Activated CD4-positive, alpha-beta T cell treated with anti-CD3 and anti-CD28 coated beads for 24 hours (primary cell): ENCODE measurements around the gene TMEM217.
"Not testable (repeated sequence)": the region's sequence is repeated elsewhere in the genome, so short reads cannot be mapped to it uniquely, and the experiment has no call there.

ENCODE experiments used
- DNase-seq, 2 donors: peaks; one replicate each; pipeline ENCODE4 v3.0.0-alpha.2; 2020; ENCODE audit warnings: low read depth in 2 of 2

The TMEM217 gene

DNA sequence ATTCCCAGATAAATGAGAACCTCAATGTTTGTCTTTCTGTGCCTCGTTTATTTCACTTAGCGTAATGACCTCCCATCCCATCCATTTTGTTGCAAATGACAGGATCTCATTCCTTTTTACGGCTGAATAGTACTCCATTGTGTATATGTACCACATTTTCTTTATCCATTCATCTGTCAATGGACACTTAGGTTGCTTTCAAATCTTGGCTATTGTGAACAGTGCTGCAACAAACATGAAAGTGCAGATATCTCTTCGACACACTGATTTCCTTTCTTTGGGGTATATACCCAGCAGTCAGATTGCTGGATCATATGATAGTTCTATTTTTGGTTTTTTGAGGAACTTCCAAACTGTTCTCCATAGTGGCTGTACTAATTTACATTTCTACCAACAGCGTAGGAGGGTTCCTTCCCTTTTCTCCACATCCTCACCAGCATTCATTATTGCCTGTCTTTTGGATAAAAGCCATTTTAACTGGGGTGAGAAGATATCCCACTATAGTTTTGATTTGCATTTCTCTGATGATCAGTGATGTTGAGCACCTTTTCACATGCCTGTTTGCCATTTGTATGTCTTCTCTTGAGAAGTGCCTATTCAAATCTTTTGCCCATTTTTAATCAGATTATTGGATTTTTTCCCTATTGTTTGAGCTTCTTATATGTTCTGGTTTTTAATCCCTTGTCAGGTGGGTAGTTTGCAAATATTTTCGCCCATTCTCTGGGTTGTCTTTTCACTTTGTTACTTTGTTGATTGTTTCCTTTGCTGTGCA, 71.8 kb downstream of the TMEM217 start:
- DNase-seq = not testable (repeated sequence)

DNA sequence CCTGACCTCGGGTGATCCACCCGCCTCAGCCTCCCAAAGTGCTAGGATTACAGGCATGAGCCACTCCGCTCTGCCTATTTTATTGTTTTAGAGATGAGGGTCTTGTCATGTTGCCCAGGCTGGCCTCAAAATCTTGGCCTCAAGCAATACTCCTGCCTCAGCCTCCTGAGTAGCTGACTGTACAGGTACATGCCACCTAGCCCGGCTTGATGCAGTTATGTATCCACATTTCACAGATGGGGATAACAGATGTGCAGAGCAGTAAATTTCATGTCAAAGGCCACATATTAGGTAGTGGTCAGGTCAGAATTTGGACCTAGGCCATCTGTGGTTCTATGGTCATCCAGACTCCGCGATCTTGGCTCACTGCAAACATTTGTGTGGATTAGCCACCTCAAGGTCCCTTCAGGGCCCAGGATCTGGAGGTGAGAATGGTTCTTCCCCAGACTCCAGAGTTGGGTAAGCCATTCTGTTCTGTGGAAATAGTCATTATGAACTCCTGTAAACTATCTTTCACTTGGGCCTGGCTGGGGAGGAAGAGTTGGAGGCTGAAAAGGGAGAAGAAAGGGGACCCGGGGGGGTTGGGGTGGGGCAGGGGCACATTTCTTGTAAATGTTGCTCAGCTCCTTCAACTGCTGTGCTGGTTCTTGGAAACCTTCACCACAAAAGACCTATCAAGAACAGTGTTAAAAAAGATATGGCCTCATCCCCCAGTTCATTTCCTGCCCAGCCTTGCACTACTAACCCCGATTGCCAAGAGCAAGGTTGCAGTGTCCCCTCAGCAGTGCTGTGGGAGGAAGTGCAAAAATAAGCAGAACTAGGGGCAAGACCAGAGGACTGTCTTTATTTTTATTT, 75.0 kb downstream of the TMEM217 start:
- no peak for DNase-seq

DNA sequence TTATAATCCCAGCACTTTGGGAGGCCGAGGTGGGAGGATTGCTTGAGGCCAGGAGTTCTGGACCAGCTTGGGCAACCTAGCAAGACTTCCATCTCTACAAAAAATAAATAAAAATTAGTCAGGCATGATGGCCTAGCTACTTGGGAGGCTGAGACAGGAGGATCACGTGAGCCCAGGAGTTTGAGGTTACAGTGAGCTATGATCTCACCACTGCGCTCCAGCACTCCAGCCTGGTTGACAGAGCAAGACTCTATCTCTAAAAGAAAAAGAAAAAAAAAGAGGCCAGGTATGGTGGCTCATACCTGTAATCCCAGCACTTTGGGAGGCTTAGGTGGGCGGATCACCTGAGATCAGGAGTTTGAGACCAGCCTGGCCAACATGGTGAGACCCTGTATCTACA, 77.3 kb downstream of the TMEM217 start:
- not testable (repeated sequence) for DNase-seq

DNA sequence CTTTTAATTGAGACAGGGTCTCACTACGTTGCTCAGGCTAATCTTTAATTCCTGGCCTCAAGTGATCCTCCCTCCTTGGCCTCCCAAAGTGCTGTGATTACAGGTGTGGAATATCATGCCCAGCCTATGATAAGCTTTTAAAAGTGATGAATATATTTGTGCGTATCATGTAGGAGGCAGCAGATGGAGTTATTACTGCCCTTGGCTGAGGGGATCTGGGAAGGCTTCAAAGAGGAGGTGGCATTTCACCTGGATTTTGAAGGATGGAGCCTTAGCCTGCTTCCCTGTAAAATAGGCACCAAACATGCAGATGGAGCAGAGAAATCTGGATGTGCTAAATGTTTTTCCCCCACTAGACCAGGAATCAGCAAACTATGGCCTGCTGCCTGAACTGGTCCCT, 77.9 kb downstream of the TMEM217 start:
- no peak for DNase-seq

DNA sequence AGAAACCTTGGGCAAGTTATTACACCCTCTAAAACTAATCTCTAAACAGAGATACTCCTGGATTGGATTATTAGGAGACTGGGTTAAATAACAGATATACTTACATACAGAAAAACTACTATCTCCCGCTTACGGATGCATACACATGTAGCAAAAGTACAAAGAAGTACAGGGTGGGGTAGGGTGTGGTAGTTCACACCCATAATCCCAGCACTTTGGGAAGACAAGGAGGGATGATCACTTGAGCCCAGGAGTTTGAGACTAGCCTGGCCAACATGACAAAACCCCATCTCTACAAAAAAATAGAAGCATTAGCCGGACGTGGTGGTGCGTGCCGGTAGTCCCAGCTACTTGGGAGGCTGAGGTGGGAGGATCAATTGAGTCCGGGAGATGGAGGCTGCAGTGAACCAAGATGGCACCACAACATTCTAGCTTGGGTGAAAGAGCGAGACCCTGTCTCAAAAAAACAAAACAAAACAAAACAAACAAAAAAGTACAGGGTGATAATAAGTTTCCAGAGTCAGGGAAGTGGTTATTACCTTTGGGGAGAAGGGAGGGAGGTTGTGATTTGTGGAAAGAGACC, 79.9 kb downstream of the TMEM217 start:
- DNase-seq = no peak

DNA sequence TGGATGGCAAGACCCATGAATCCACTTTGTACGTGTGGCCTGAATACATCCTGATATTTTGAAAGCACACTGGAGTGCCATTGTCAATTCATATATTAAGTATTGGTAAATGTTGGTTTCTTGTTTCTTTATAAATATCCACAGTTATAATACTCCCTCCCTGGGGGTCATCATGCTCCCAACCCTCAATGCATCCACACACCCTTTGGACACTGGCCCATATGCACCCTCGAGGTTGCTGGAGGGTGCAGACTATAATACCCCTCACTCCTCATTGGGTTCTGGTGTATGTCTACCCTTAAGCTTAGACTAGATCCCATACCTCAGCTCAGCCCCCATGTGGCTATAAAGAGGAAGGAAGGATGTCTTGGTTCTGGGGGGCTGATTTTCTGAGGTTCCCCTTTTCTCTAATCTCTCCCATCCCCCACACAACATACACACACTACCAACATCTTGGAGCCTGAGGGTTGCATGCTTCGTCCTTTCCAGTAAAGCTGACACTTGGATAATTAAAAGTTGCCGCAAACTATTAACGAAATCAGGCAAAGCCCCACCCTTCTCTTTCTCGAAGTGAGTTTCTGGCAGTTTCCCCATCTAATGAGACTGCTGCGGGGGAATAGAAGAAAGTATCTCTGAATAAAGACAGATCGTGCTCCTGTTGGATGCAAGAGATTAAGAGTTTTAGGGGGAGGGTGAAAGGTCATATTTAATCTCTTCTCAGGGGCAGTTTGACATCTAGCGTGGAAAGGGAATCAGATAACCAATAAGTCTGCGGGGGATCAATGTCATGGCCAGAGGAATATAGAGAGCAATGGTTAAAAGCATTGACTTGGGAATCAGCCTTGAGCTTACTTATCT, 80.6 kb downstream of the TMEM217 start:
- DNase-seq = no peak

DNA sequence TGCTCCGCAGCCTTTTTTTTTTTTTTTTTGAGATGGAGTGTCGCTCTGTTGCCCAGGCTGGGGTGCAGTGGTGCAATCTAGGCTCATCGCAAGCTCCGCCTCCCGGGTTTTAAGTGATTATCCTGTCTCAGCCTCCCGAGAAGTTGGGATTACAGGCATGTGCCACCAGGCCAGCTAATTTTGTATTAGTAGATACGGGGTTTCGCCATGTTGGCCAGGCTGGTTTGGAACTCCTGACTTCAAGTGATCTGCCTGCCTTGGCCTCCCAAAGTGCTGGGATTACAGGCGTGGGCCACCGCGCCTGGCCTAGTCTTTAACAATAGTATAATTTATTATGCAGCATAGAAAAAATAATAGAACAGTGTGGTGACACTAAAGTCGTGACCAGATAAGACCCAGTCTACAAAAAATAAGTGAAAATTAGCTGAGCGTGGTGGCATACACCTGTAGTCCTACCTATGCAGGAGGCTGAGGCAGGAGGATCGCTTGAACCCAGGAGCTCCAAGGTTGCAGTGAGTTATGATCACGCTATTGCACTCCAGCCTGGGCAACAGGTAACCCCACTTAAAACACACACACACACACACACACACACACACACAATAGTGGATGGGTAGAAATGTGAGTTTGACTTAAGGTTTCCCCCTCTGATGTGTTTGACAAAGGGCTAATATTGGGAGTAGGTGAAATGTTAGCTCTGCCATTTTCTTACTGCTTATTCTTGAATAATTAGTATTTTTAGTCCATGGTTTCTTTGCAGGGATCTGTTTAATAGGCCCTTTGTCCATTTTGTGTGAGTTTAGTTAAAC, 81.5 kb downstream of the TMEM217 start:
- DNase-seq = no peak

DNA sequence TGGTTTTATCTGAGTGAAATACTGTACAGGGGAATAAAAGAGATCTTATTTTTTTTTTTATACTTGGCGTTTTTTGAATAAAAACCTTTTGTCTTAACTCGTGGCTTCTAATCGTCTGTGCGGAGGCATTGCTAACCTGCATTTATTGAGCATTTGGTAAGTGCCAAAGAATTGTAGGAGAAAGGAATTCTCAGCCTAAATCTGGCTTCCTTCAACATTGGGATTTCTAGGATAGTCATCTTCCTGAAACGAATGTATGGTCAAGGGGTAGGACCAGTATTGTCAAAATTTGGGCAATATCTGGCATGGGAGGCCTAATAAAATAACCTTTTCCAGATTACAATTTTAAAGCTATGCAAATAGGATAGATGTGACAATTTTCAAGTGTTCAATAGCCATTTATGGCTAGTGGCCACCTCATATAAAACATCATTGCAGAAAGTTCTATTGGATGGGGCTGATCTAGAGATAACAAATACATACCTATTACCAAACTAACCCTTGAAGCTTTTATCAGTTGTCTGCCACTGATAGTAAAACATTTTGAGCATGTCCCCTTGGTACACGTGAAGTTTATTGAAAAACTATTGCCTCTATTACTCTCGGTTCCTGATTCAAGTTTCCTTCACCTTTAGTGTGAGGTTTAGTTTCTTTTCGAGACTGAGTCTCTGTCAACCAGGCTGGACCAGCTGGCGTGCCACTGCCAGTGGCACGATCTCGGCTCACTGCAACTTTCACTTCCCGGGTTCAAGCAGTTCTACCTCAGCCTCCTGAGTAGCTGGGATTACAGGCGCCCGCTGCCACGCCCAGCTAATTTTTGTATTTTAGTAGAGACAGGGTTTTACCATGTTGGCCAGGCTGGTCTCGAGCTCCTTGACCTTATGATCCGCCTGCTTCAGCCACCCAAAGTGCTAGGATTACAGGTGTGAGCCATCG, 82.3 kb downstream of the TMEM217 start:
- no peak for DNase-seq

DNA sequence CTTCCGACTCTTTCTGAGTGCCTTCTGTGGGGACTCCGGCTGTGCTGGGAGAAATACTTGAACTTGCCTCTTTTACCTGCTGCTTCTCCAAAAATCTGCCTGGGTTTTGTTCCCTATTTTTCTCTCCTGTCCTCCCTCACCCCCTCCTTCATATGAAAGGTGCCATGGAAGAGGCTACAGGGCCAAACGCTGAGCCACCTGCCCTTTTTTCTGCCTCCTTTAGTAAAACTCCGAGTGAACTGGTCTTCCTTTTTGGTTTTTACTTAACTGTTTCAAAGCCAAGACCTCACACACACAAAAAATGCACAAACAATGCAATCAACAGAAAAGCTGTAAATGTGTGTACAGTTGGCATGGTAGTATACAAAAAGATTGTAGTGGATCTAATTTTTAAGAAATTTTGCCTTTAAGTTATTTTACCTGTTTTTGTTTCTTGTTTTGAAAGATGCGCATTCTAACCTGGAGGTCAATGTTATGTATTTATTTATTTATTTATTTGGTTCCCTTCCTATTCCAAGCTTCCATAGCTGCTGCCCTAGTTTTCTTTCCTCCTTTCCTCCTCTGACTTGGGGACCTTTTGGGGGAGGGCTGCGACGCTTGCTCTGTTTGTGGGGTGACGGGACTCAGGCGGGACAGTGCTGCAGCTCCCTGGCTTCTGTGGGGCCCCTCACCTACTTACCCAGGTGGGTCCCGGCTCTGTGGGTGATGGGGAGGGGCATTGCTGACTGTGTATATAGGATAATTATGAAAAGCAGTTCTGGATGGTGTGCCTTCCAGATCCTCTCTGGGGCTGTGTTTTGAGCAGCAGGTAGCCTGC, 83.2 kb downstream of the TMEM217 start:
- no peak for DNase-seq

DNA sequence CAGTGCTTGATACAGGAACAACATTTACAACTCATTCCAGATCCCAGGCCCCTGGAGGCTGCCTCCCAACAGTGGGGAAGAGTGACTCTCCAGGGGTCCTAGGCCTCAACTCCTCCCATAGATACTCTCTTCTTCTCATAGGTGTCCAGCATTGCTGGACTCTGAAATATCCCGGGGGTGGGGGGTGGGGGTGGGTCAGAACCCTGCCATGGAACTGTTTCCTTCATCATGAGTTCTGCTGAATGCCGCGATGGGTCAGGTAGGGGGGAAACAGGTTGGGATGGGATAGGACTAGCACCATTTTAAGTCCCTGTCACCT, 83.8 kb downstream of the TMEM217 start:
- DNase-seq = no peak

DNA sequence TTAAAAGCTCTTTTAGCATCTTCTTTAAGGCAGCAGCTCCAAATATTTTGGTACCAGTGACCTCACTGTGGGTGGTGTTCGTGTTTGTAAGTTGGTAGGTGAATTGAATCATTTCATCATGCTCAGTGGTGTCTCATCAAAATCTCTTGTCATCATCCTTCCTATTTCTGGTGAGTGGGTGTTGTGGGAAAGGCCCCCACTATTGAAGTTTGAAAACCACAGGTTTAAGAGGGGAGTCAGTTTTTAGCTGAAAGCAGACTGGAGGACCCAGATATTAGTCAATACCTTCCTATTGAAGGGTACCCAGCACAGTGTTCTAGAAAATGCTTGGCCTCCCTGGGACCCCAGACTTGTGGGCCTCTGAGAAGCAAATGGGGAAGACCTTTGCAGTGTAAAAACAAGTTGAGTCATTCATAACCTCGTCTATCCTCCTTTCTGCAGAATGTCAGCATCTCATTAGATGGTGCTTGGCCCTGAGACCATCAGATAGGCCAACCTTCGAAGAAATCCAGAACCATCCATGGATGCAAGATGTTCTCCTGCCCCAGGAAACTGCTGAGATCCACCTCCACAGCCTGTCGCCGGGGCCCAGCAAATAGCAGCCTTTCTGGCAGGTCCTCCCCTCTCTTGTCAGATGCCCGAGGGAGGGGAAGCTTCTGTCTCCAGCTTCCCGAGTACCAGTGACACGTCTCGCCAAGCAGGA, 84.3 kb downstream of the TMEM217 start:
- no peak for DNase-seq

DNA sequence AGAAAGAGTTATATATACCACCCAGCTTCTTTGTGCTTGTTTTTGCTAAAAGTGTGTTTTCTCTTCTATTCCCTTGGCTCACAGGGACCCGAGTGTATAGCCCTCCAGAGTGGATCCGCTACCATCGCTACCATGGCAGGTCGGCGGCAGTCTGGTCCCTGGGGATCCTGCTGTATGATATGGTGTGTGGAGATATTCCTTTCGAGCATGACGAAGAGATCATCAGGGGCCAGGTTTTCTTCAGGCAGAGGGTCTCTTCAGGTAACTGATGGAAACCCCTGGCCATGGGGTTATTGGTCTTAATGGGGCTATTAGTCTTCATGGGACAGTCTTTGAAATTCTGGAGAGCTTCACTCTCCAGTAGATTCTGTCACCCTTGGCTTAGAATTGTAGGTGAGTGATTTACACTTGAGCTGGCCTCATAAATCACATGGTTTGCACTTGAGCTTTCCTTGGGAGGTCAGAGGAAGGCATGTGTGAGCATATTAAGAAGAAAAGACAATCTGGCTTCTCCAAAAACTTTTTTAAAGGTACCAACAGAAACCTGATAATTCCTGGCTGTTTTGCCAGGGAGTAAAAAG, 84.9 kb downstream of the TMEM217 start:
- DNase-seq = no peak

DNA sequence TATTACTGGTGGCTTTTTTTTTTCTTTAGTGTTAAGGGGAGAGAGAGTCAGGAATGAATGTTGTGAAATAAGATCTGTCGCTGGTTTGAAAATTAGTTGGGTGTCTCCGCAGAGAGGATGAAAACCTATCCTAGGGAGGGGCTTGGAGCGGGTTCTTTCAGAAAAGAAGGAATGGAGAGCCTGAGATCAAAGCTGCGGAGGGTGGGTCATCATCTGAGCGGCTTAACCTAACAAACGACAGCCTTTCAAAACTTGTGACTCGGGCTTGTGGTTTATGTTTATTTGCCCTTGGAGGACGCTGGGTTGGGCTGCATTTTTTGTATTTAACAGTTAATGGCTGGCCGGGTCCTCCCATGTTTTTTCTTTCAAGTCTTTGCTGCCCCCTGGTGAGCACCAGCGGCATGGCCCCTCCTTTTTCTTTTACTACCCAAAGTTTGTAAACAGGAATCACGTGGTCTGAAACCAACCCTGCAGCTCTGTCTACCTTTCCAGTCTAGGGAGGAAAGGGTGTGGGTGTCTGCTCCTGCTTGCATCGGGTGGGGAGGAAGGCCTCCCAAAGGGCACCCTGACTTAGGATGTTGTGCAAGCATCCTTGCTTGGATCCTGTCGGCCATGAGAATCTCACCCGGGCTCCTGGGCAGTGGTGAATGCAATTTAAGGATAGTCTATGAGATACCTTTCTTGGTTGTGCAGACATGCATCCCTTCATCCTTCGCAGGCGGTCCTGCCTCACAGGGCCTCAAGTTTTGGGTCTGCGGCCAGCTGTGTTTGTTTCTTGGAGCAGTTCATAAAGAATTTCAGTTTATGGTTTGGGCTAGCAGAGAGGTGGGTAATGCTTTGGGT, 85.8 kb downstream of the TMEM217 start:
- peak; percentile 82 to 84 for DNase-seq

DNA sequence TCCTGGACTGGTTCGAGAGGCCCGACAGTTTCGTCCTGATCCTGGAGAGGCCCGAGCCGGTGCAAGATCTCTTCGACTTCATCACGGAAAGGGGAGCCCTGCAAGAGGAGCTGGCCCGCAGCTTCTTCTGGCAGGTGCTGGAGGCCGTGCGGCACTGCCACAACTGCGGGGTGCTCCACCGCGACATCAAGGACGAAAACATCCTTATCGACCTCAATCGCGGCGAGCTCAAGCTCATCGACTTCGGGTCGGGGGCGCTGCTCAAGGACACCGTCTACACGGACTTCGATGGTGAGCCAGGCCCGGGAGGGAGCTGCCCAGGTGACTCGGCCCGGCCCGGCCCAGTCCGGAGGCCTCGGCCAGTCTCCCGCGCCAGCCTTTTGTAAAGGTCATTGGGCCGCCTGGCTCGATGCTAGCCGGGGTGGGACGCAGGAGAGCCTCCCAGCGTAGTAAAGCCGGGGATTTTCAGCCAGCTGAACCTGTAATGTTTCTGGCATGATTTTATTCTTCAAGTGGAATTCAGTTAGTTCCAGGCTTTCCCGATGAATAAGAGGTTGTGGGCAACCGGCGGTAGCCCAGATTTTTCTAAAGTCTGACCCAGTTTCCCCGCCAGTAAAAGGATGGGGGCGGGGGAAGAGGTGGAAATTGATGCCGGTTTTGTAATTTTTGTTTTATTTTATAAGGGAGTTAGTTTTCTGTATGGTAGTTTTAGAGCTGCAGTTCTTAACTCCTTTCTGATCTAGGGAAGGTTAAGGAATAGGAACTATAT, 86.6 kb downstream of the TMEM217 start:
- DNase-seq = no peak

DNA sequence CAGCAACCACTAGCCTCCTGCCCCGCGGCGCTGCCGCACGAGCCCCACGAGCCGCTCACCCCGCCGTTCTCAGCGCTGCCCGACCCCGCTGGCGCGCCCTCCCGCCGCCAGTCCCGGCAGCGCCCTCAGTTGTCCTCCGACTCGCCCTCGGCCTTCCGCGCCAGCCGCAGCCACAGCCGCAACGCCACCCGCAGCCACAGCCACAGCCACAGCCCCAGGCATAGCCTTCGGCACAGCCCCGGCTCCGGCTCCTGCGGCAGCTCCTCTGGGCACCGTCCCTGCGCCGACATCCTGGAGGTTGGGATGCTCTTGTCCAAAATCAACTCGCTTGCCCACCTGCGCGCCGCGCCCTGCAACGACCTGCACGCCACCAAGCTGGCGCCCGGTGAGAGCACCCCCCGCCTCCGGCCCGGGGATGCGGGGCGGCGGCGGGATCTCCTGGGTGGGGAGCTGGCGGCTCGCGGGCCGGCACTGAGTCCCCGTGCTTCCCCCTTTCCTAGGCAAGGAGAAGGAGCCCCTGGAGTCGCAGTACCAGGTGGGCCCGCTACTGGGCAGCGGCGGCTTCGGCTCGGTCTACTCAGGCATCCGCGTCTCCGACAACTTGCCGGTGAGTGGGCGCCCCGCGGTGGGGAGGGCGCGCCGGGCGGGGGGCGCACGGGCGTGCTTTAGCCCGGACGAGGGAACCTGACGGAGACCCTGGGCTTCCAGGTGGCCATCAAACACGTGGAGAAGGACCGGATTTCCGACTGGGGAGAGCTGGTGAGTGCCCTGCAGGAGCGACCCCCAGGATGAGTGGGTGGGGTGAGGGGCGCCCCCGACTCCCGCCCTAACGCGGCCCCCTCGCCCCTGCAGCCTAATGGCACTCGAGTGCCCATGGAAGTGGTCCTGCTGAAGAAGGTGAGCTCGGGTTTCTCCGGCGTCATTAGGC, 87.4 kb downstream of the TMEM217 start:
- no peak for DNase-seq
